ENCODE data around the gene TMEM47.

The TMEM47 gene

DNA sequence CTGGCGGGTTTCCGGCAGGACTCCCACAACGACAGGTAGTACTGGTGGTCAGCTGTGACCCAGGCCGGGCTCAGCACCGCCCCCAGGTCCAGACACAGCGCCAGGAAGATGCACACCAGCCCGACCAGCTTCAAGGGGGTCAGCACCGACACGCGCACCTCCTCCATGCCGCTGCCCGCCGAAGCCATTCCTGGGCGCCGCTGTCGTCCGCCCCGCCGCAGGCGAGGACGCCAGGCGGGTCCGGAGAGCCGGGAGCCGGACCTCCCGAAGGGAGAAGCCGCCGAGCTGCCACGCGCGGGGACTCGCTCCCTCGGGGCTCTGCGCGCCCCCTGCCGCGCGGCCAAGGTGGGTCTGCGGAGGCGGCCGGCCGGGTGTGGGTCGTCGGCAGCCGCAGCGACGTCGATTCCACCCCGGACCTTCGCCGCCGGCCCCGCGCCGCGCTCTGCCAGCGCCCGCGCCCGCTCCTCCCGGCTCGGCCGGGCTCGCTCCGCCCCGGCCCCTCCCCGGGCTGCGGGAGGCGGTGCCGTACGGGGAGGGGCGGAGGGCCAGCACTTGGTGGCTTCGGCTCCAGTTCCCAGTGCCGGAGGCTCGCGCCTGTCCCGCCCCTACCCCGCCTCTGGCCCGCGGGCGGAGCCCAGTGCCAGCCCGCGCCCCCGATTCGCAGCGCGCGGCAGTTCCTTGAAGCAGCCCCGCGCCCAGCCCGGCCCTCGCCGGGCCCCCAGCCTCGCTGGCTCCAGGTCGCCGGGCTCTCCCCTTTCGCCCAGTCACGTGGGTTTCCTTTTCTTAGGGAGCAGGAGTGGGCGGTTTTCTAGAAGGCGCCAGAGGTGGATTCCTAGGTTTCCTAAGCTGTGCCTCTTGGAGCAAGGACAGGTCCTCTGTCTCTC, at the start of gene TMEM47:
Gene TMEM47 (minus strand): TSS at position 444 of the 884 bp plus-strand sequence. CDS start 256 bp downstream, at position 188.
- no peak for DNase-seq

GRCh38 chrX:34687095-34687494, 30.0 kb upstream of the TMEM47 start:
- no peak for DNase-seq

GRCh38 chrX:34659575-34659974, 2.5 kb upstream of the TMEM47 start:
- no peak for DNase-seq

GRCh38 chrX:34658326-34658725, 1.2 kb upstream of the TMEM47 start:
- DNase-seq: no peak

GRCh38 chrX:34657726-34658070, 613 bp upstream of the TMEM47 start:
- DNase-seq: no peak

DNA sequence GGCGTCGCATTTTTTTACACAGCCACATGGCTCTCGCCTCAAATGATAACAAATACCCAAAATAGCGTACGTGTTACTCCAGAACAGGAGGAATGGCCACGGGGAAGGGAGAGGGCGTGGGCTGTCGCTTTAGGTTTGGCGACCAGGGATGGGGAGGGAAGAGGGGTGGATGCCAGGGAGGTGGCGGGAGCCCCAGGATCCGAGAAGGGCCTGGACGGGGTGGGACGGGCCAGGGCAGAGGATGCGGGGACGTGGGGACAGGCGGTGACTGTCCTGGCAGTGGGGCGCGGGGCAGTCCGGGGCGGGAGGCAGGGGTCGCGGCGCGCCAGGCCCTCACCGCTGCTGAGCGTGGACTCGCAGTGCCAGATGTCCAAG, 631 bp downstream of the TMEM47 start:
- DNase-seq: no peak

DNA sequence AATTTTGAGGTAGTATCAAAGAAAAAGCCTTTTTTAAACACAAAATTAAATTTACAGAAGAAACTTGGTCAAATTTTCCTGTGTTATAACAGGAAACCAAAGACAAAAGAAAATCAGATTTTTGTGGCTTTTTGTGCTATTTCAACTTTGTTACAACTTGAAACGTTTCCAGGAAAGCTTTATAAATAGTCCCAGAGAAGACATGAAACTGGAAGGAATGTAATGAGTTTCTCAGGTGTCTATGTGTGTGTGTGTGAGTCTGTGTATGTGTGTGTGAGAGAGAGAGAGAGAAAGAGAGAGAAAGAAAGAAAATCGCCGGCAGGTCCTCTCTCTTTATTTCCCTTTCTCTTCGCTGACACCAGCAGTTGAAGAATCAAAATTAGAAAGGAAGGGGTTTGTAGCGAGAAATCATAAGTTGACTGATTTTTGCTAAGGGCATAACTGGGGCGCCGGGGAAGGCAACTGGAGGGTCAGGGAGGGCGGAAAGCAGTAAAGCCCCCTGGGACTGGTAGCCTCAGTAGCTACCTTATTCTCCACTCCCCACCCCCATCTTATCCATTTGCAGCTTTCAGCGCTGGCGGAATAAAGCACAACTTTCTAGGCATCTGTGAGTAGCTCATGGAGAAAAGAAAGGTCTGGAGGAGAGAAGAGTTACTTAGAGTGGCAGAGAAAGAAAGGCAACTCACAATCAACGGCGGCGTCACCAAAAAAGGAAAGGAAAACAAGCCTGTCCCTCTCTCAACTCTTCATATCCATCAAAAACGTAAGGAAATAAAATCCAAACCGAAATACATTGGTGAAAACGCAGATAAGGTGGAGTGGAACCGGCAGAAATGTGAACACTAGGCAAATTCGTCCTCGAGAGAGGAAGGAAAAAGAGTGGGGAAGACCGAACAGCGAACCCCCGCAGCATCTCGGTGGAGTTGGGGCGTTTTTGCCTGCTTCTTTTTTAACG, 1.3 kb downstream of the TMEM47 start:
- no peak for DNase-seq

DNA sequence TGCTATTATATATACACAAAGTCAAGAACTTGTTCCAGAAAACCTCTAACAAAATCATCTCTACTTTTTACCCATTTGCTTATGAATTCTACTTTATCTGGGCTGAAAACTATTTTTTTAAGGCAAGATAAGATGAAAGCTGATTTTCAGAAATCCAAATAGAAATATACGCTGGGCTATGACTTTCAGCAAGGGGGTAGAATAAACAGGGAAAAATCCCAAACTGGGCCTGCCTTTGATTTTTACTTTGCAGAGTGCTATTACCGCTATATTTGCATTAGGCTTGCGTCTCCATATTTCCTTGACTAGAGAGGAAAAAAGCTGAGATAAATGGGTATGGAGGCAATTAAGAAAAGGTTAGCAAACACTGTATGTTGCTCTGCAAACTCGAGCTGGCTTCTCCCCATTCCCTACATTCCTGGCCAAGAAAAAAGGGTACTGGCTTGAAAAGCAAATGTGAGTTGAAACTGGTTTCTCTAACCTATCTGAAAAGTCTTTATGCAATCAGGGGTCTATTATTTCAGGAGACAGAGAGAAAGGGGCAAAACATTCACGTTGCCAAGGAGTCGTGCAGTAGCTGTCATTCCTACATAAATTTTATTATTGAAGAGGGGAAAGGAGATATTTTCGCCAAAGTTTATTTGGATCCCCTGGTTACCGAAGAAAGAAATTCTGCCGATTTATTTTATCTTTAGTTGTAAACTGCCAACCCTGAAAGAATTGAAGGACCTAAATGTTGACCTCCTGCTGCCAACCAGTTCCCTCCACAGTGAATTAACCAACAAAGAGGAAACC, 2.2 kb downstream of the TMEM47 start:
- no peak for DNase-seq

- no peak for DNase-seq
Observed at GRCh38 chrX:34653811-34654210, 3.3 kb downstream of the TMEM47 start.

DNA sequence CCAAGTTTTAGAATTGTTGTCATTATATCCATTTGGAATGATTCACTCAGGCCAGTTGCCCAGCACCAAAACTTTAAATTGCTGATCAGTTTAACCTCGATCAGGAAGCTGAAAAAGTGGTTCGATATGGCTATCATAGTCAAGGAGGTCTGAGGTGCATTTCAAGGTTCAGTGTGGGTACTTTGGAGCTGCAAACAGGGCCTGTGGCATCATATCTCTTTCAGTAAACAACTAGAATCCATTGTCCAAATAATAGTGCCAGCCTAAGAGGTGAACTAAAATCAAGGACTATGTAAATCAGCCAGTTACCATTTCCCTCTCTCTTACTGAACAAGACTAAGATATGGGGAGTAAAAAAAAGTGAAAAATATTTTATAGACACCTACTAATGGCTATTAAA, 14.2 kb downstream of the TMEM47 start:
- DNase-seq: no peak

GRCh38 chrX:34638116-34638515, 19.0 kb downstream of the TMEM47 start:
- DNase-seq: no peak

DNA sequence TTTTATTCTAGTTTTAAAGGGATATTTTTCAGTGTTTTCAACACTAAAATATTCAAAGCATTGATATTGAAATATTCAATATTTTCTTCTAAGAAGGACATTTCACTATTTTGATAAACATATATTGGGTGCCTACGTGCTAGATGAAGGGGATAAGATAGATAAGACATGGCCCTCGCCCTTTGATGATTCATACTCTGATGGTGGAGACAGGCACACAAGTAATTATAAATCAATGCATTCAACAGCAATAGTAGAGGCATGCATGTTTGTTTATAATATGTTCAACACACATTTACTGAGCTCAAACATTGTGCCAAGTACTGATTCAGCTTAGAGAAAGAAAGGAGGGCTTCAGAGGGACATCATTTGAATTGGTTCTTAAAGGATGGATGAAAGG, 22.7 kb downstream of the TMEM47 start:
- no peak for DNase-seq

GRCh38 chrX:34632384-34632783, 24.7 kb downstream of the TMEM47 start:
- no peak for DNase-seq

DNA sequence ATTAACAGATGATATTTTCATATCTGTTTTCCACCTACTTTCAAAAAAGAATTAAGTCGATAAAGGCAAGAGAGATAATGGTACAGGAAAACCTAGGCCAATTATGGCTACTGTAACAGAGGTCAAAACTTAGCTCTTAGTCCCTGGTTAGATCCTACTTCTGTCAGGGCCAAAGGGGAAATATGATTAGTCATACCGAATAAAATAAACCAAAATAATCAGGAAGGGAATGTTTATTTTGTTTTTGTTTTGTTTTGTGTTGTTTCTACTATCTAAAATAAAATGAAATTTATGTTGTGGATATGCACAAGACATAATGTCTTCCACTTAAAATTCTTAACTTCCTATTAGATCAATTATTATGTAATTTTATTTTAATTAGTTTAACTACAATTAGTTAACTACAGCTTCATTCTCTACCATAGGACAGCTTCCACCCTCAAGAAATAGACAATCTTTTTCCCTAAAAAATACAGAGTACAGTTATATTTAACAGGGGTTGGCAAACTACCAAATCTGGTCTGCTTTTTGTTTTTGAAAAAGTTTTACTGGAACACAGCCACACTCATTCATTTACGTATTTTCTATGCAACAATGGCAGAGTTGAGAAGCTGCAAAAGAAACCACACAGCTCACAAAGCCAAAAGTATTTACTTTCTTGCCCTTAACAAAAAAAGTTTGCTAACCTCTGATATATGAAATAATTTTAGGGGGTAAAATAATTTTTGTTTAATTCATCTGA, 25.4 kb downstream of the TMEM47 start:
- no peak for DNase-seq

GRCh38 chrX:34629572-34629971, 27.5 kb downstream of the TMEM47 start:
- no peak for DNase-seq

GRCh38 chrX:34624416-34624815, 32.7 kb downstream of the TMEM47 start:
- DNase-seq: no peak

- DNase-seq: no peak
Observed at GRCh38 chrX:34619920-34620319, 37.2 kb downstream of the TMEM47 start.

DNA sequence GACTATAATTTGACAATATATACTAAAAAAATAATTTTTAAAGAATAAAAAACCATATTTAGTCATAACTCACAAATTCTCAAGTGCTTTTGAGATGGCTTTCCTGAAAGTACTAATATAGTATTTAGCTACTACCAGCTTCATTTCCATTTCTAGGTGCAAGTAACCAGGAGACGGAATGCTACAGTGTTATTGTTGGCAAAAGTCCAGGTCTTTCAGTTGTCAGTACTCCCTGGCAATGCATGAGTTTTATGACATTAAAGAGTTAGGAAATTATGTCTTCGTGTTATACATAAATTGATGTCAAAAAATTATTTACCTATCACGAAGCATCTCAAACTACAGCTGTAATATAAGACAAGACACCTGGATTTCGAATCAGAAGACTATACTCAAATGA, 45.0 kb downstream of the TMEM47 start:
- no peak for DNase-seq

- DNase-seq: no peak
Observed at GRCh38 chrX:34598362-34598761, 58.7 kb downstream of the TMEM47 start.

DNA sequence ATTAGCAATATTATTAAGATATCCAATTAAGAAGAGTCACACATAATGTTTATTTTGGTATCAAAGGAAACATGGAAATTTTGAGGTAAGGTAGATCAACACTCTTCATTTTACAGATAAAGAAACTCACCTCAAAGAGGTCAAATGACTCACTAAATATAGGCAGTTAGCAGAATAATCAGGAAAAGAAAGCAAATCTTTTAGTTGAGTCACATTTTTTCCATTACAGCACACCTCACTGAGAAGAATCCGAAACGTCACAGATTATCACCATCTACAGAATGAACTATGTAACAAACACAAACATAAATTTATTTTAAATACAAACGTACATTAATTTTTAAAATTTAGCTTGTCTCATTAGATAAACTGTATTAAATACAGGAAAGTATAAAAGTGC, 70.1 kb downstream of the TMEM47 start:
- DNase-seq: no peak

- no peak for DNase-seq
Observed at GRCh38 chrX:34586346-34586911, 70.7 kb downstream of the TMEM47 start.

DNA sequence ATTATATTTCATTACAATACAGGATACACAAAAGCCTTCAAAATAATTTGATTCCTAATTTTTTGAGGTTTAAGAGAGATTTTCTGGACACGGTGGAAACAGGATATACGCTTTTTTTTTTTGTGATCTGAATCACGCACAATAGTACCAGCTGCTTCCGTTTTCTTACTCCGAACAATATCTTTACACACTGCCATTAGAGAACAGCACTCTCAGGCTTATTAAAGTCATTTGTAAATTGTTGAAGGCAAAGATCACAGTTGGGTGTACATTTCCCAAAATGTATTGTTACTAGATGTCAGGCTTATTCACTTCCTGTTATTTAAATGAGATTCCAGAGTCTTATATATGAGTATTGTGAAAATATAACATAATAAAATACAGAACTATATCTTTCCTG, 71.5 kb downstream of the TMEM47 start:
- no peak for DNase-seq
